Type B pancreatic cell (in vitro differentiated cells): ENCODE measurements around the gene MMP21. TPM values are rescaled to one million over a fixed set of nuclear protein-coding genes. Genes with fewer than 3 reads are reported as not detected.

Experiments
- DNase-seq: peaks from one replicate; pipeline ENCODE4 v3.0.0; 2021; ENCODE audit warnings: mixed read lengths; ENCODE audit not compliant: unreplicated experiment; ENCODE audit errors: extremely low spot score
- H3K27ac Mint-ChIP-seq: 2 replicates; pipeline ENCODE4 v1.8.0; 2021; ENCODE audit warnings: mild to moderate bottlenecking, mixed read lengths
- H3K27me3 Mint-ChIP-seq: 2 replicates; pipeline ENCODE4 v1.8.0; 2021; ENCODE audit warnings: mixed read lengths
- H3K36me3 Mint-ChIP-seq: 2 replicates; pipeline ENCODE4 v1.8.0; 2021; ENCODE audit warnings: mixed read lengths
- H3K4me1 Mint-ChIP-seq: one replicate; pipeline ENCODE4 v1.8.0; 2021; ENCODE audit warnings: mixed read lengths; ENCODE audit not compliant: unreplicated experiment
- H3K4me3 Mint-ChIP-seq: 2 replicates; pipeline ENCODE4 v1.8.0; 2021; ENCODE audit warnings: mild to moderate bottlenecking, mixed read lengths
- H3K9me3 Mint-ChIP-seq: 2 replicates; pipeline ENCODE4 v1.8.0; 2021; ENCODE audit warnings: mixed read lengths
- CTCF ChIP-seq: fragments of 200-600 bp; sonication (generic); conservative IDR thresholded peaks from 2 replicates; pipeline ENCODE4 v1.5.0; 2021; ENCODE audit warnings: antibody characterized with exemption, mild to moderate bottlenecking
- total RNA-seq: library from RNA; stranded (reverse); gene quantifications from 2 replicates; pipeline ENCODE4 v1.2.1, GENCODE V29; 2021; ENCODE audit warnings: low replicate concordance

The MMP21 gene
- total RNA-seq, 1 donor from 2014 or later = 0.31 TPM

GRCh38 chr10:125788156-125789034, 12.8 kb upstream of the MMP21 start:
- DNase-seq = peak; percentile 55
- H3K9me3 Mint-ChIP-seq = no peaks in the 10 kb centered on the region
- H3K27ac Mint-ChIP-seq = no peak overlapping the region
- H3K4me3 Mint-ChIP-seq = no peak overlapping the region
- peaks cover 25% of the 10 kb centered on the region for H3K36me3 Mint-ChIP-seq
- no peak for TF ChIP-seq CTCF
- H3K4me1 Mint-ChIP-seq = no peaks in the 10 kb centered on the region
- H3K27me3 Mint-ChIP-seq = no peaks in the 10 kb centered on the region

- Mint-ChIP-seq H3K4me1 (no peaks in the 10 kb centered on the region), H3K4me3 (no peak overlapping the region), H3K9me3 (no peaks in the 10 kb centered on the region), H3K27ac (no peak overlapping the region), H3K36me3 (peaks cover 17% of the 10 kb centered on the region), H3K27me3 (no peaks in the 10 kb centered on the region)
- no peak for DNase-seq
- TF ChIP-seq CTCF = no peak
These were observed 10.2 kb upstream of the MMP21 start for GRCh38 chr10:125785791-125786190.

- Mint-ChIP-seq H3K9me3 (no peaks in the 10 kb centered on the region), H3K36me3 (peaks cover 12% of the 10 kb centered on the region), H3K4me1 (no peaks in the 10 kb centered on the region), H3K27me3 (no peaks in the 10 kb centered on the region), H3K4me3 (no peak overlapping the region), H3K27ac (no peak overlapping the region)
- TF ChIP-seq CTCF = no peak
- DNase-seq = no peak
These were observed 8.3 kb upstream of the MMP21 start for GRCh38 chr10:125783957-125784356.

- Mint-ChIP-seq H3K4me3 (no peak overlapping the region), H3K9me3 (no peaks in the 10 kb centered on the region), H3K36me3 (peaks cover 12% of the 10 kb centered on the region), H3K27ac (no peak overlapping the region), H3K4me1 (no peaks in the 10 kb centered on the region), H3K27me3 (no peaks in the 10 kb centered on the region)
- no peak for TF ChIP-seq CTCF
- DNase-seq = peak; percentile 51
These were observed 7.8 kb upstream of the MMP21 start for GRCh38 chr10:125783408-125783807.

- no peak overlapping the region for H3K27ac Mint-ChIP-seq
- no peak for DNase-seq
- no peak for TF ChIP-seq CTCF
These were observed 7.0 kb upstream of the MMP21 start for GRCh38 chr10:125782616-125783015.

More at GRCh38 chr10:125782616-125783015, 7.0 kb upstream of the MMP21 start:
- Mint-ChIP-seq H3K4me3 (no peak overlapping the region), H3K9me3 (no peaks in the 10 kb centered on the region), H3K4me1 (no peaks in the 10 kb centered on the region), H3K36me3 (peaks cover 9% of the 10 kb centered on the region), H3K27me3 (no peaks in the 10 kb centered on the region)
